Fibroblast of lung (primary cell): ENCODE measurements around the gene TNFRSF11A. TPM values are rescaled to one million over a fixed set of nuclear protein-coding genes. Genes with fewer than 3 reads are reported as not detected.

Experiments
- DNase-seq, 2 donors: peaks; one replicate each; pipeline versions ENCODE4 v3.0.0 to v3.0.0-alpha.2; 2010; ENCODE audit warnings: low read depth in 2 of 2
- H2AFZ ChIP-seq: 2 replicates; pipeline ENCODE4 v1.5.1; 2012; ENCODE audit warnings: low read length, control low read depth, inconsistent platforms
- H3K27ac ChIP-seq: 2 replicates; pipeline ENCODE4 v1.5.1; 2011; ENCODE audit warnings: low read length, control low read depth; ENCODE audit not compliant: insufficient read depth
- H3K27me3 ChIP-seq: 2 replicates; pipeline ENCODE4 v1.5.1; 2011; ENCODE audit warnings: mild to moderate bottlenecking, low read length; ENCODE audit not compliant: control insufficient read depth, insufficient read depth
- H3K36me3 ChIP-seq: 2 replicates; pipeline ENCODE4 v1.5.1; 2011; ENCODE audit warnings: low read length; ENCODE audit not compliant: control insufficient read depth, insufficient read depth
- H3K4me1 ChIP-seq: 2 replicates; pipeline ENCODE4 v1.5.1; 2011; ENCODE audit warnings: low read length; ENCODE audit not compliant: control insufficient read depth, insufficient read depth; ENCODE audit errors: extremely low read depth
- H3K4me2 ChIP-seq: 2 replicates; pipeline ENCODE4 v1.5.1; 2011; ENCODE audit warnings: low read length, control low read depth; ENCODE audit not compliant: insufficient read depth; ENCODE audit errors: extremely low read depth
- H3K4me3 ChIP-seq, 4 experiments: fragments of 200-600 bp in 1 of 4; sonication (generic) in 1 of 4; replicated peaks in 1 of 4; 2 replicates each; pipeline ENCODE4 v1.5.1; 2011 to 2016; ENCODE audit warnings: low read length in 4 of 4, low read depth in 3 of 4, mild to moderate bottlenecking in 3 of 4, control low read depth in 2 of 4, inconsistent platforms in 1 of 4, mixed read lengths in 1 of 4; ENCODE audit not compliant: insufficient read depth in 1 of 4; ENCODE audit errors: control extremely low read depth in 1 of 4
- H3K79me2 ChIP-seq: 2 replicates; pipeline ENCODE4 v1.5.1; 2012; ENCODE audit warnings: mild to moderate bottlenecking, low read length, inconsistent platforms; ENCODE audit not compliant: control insufficient read depth, insufficient read depth
- H3K9ac ChIP-seq: 2 replicates; pipeline ENCODE4 v1.5.1; 2011; ENCODE audit warnings: mild to moderate bottlenecking, low read length, control low read depth; ENCODE audit not compliant: insufficient read depth
- H3K9me3 ChIP-seq: 2 replicates; pipeline ENCODE4 v1.5.1; 2012; ENCODE audit warnings: low read depth, low read length; ENCODE audit not compliant: control insufficient read depth, insufficient read depth
- H4K20me1 ChIP-seq: 2 replicates; pipeline ENCODE4 v1.5.1; 2011; ENCODE audit warnings: low read length; ENCODE audit not compliant: control insufficient read depth, insufficient read depth; ENCODE audit errors: extremely low read depth
- EZH2 ChIP-seq: IDR thresholded peaks from 2 replicates; pipeline ENCODE4 v1.5.1; 2012; ENCODE audit warnings: low read length, control low read depth, mild to moderate bottlenecking; ENCODE audit errors: missing control alignments
- polyA plus RNA-seq, 2 donors: library from polyadenylated mRNA; depleted of rRNA in 1 of 2; stranded (reverse) in 1 of 2; unstranded in 1 of 2; fragments of >200 nt; gene quantifications; 2 replicates each; pipeline ENCODE4 v1.2.1, GENCODE V29; 2011 to 2012; ENCODE audit warnings: missing spikeins in 1 of 2
- total RNA-seq: library from RNA; depleted of rRNA; stranded (reverse); fragments of >200 nt; gene quantifications from 2 replicates; pipeline ENCODE4 v1.2.1, GENCODE V29; 2014
- TF ChIP-seq, protein P1 (sequence below), 2 donors: IDR thresholded peaks in 1 of 2; conservative IDR thresholded peaks in 1 of 2; 1 replicate in 1 of 2; 2 replicates in 1 of 2; pipeline ENCODE4 v1.5.1; 2011 to 2012; ENCODE audit warnings: low read length in 2 of 2, control low read depth in 1 of 2, inconsistent platforms in 1 of 2, low read depth in 1 of 2, mild to moderate bottlenecking in 1 of 2

The TNFRSF11A gene
- total and polyA plus RNA-seq, 2 donors (not counting 1 experiment from before 2014, with no cell fraction given): 0.11 to 0.66 TPM

DNA sequence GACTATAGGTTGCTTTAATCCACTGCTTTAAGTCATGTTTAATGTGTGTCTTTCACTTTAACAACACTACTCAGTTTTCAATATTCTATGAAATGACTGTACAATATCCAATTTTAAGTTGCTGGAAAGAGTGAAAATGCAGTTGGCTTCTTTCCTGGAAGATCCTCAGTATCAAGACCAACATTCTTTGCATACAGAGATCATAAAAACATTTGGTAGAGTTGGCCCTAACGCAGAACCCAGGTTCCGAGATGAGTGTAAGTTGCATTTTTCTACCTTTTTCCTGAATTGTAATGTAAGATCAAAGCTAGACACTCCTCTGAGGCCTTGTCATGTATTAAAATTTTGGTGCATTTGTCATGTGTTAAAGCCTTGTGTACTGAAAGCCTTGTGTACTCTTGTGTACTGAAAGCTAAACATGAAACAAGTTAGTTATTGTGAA is 42.9 kb upstream of the TNFRSF11A start:
- no peaks in the 10 kb centered on the region for H3K9me3 ChIP-seq
- peak overlapping the region in 3 of 4 experiments; percentile 8 to 24 (median 15) for H3K4me3 ChIP-seq
- DNase-seq: peak; percentile 67 to 91
- H3K4me1 ChIP-seq: peaks cover 11% of the 10 kb centered on the region
- H3K79me2 ChIP-seq: no peaks in the 10 kb centered on the region
- no peaks in the 10 kb centered on the region for H3K27me3 ChIP-seq
- no peak overlapping the region for H2AFZ ChIP-seq
- no peak for TF ChIP-seq EZH2
- TF ChIP-seq, protein P1, sequence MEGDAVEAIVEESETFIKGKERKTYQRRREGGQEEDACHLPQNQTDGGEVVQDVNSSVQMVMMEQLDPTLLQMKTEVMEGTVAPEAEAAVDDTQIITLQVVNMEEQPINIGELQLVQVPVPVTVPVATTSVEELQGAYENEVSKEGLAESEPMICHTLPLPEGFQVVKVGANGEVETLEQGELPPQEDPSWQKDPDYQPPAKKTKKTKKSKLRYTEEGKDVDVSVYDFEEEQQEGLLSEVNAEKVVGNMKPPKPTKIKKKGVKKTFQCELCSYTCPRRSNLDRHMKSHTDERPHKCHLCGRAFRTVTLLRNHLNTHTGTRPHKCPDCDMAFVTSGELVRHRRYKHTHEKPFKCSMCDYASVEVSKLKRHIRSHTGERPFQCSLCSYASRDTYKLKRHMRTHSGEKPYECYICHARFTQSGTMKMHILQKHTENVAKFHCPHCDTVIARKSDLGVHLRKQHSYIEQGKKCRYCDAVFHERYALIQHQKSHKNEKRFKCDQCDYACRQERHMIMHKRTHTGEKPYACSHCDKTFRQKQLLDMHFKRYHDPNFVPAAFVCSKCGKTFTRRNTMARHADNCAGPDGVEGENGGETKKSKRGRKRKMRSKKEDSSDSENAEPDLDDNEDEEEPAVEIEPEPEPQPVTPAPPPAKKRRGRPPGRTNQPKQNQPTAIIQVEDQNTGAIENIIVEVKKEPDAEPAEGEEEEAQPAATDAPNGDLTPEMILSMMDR (conservative IDR thresholded peaks at IDR 0.05 in 1 of 2, IDR thresholded peaks at IDR 0.05 in 1 of 2; ENCODE audit: low read depth in 1 of 2, low read length in 2 of 2): no peak
- peaks cover 1% of the 10 kb centered on the region for H3K36me3 ChIP-seq
- peak overlapping the region; percentile 86 for H3K4me2 ChIP-seq
- no peaks in the 10 kb centered on the region for H4K20me1 ChIP-seq
- H3K9ac ChIP-seq: no peak overlapping the region
- H3K27ac ChIP-seq: peak overlapping the region; percentile 23

DNA sequence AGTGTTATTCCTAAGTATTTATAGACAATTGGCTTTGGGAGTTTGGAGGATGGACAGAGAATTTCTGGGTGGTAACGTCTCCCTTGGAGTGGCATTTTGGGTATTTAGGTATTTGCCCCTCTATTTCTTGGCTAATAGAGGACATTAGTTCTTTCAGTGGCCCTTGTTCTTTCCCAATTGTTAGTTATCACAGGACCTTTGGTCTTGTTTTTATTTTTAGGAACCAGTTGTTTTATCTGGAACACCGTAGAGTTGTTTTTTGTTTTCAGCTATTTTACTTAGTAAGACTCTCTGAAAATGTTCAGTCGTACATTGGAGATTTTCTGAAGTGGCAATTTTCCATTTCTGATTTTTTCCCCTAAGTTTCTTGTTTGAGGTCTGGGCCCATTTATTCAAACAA is 40.5 kb upstream of the TNFRSF11A start:
- no peak for DNase-seq
- H3K4me1 ChIP-seq: peaks cover 11% of the 10 kb centered on the region
- H3K79me2 ChIP-seq: no peaks in the 10 kb centered on the region
- no peak overlapping the region for H3K9ac ChIP-seq
- H3K27me3 ChIP-seq: no peaks in the 10 kb centered on the region
- peaks cover 1% of the 10 kb centered on the region for H3K36me3 ChIP-seq
- TF ChIP-seq, protein P1 (conservative IDR thresholded peaks at IDR 0.05 in 1 of 2, IDR thresholded peaks at IDR 0.05 in 1 of 2; ENCODE audit: low read depth in 1 of 2, low read length in 2 of 2): no peak
- TF ChIP-seq EZH2: no peak
- H3K27ac ChIP-seq: no peak overlapping the region
- no peak overlapping the region for H3K4me2 ChIP-seq
- no peak overlapping the region for H3K4me3 ChIP-seq
- no peak overlapping the region for H2AFZ ChIP-seq
- no peaks in the 10 kb centered on the region for H3K9me3 ChIP-seq
- H4K20me1 ChIP-seq: no peaks in the 10 kb centered on the region

DNA sequence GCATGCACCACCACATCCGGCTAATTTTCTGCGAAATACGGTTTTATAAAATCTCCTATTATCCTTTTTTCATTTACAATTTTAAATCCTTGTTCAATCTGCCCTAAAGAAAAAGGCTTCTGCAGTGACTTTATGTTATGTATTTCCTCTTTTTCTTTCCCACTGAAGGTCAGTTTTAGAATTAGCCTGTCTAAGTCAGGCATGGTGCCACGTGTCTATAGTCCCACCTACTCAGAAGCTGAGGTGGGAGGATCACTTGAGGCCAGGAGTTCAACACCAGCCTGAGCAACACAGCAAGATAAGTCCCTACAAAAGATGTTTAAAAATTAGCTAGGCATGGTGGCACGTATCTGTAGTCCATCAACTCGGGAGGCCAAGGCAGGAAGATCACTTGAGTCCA is 39.8 kb upstream of the TNFRSF11A start:
- Histone ChIP-seq H3K36me3 (peaks cover 1% of the 10 kb centered on the region), H3K27me3 (no peaks in the 10 kb centered on the region), H2AFZ (no peak overlapping the region), H3K4me2 (no peak overlapping the region), H4K20me1 (no peaks in the 10 kb centered on the region), H3K4me3 (no peak overlapping the region), H3K79me2 (no peaks in the 10 kb centered on the region), H3K4me1 (peaks cover 11% of the 10 kb centered on the region), H3K9ac (no peak overlapping the region), H3K9me3 (no peaks in the 10 kb centered on the region), H3K27ac (no peak overlapping the region)
- TF ChIP-seq EZH2: no peak
- TF ChIP-seq, protein P1 (conservative IDR thresholded peaks at IDR 0.05 in 1 of 2, IDR thresholded peaks at IDR 0.05 in 1 of 2; ENCODE audit: low read depth in 1 of 2, low read length in 2 of 2): no peak
- no peak for DNase-seq
